Body of pancreas (tissue), 4 donors: ENCODE results near the gene GGA1. TPM values are rescaled to one million over a fixed set of nuclear protein-coding genes. Genes with fewer than 3 reads are reported as not detected.
"Not testable (repeated sequence)": the region's sequence is repeated elsewhere in the genome, so short reads cannot be mapped to it uniquely, and the experiment has no call there.

ENCODE experiments used
- ATAC-seq: fragments of 150-250 bp; one replicate; pipeline ENCODE4 v1.9.1; 2016
- DNase-seq, 4 donors: peaks; one replicate each; pipeline ENCODE4 v3.0.0-alpha.2; 2019
- H3K27ac ChIP-seq, 4 donors: fragments of 200-600 bp; sonication (generic); 1 replicate in 3 of 4; 2 replicates in 1 of 4; pipeline versions ENCODE4 v1.5.1 to v1.6.1; 2016 to 2019; ENCODE audit warnings: mild to moderate bottlenecking in 1 of 4, mixed read lengths in 1 of 4, moderate library complexity in 1 of 4
- H3K27me3 ChIP-seq, 2 donors: fragments of 200-600 bp; sonication (generic); one replicate each; pipeline ENCODE4 v1.6.0; 2016; ENCODE audit warnings: mild to moderate bottlenecking in 1 of 2
- H3K36me3 ChIP-seq, 2 donors: fragments of 200-600 bp; sonication (generic); replicated peaks in 1 of 2; 2 replicates each; pipeline ENCODE4 v1.5.1; 2016; ENCODE audit warnings: low read depth in 2 of 2; ENCODE audit not compliant: insufficient read depth in 1 of 2
- H3K4me1 ChIP-seq: fragments of 200-600 bp; sonication (generic); one replicate; pipeline ENCODE4 v1.6.0; 2016
- H3K4me3 ChIP-seq, 2 donors: fragments of 200-600 bp; sonication (generic); 1 replicate in 1 of 2; 2 replicates in 1 of 2; pipeline ENCODE4 v1.5.1; 2016 to 2019
- H3K9me3 ChIP-seq, 3 donors: fragments of 200-600 bp; sonication (generic); 1 replicate in 2 of 3; 2 replicates in 1 of 3; pipeline ENCODE4 v1.5.1; 2016
- POLR2A ChIP-seq, 3 donors: fragments of 450-650 bp; IDR thresholded peaks; one replicate each; pipeline ENCODE4 v1.6.1; 2016; ENCODE audit warnings: antibody characterized with exemption in 3 of 3, mild to moderate bottlenecking in 2 of 3
- WGBS, 2 donors: methylation state at CpG; one replicate each; pipeline ENCODE4 v1.1.5; 2017; 5-methylcytosine and 5-hydroxymethylcytosine counted together
- intact Hi-C: fragments of 100-400 bp; cut with DNase I; formaldehyde crosslinking; loops from one replicate; pipeline ENCODE4 v1.15.1; 2023
- total RNA-seq, 2 donors: library from RNA; depleted of rRNA; stranded (reverse); fragments of >200 nt; gene quantifications; one replicate each; pipeline ENCODE4 v1.1.0, GENCODE V29; 2016
- TF ChIP-seq, protein P1 (sequence below), 7 experiments: fragments of 450-650 bp in 4 of 7; fragments of 200-600 bp in 3 of 7; sonication (generic) in 3 of 7; IDR thresholded peaks; one replicate each; pipeline ENCODE4 v1.5.1; 2016 to 2019; ENCODE audit warnings: antibody characterized with exemption in 7 of 7

The GGA1 gene
- total RNA-seq, 2 donors from 2014 or later = 38.4 to 42.5 TPM

DNA sequence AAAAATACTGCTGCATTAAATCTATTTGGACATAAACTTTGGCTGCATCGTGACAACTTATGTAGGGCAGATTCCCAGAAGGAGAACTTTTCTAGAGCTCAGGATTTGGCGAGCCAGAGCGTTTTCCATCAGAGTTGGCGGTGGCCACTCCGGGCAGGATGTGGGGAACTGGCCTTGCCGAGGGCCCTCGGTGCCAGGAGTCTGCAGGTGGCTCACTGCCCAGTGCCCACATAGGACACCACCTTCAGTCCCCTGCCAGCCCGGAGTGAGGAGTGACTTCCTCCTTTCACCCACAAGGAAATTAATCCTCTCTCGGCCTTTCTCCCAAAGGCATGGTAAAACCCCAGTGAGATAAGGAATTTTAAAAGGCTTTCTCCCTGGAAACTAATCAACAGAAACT is 27.1 kb upstream of the GGA1 start:
- intact Hi-C loops = no loop called here
- DNase-seq (peak; percentile 88 to 95 (median 94)), ATAC-seq (peak; percentile 88)
- Histone ChIP-seq H3K4me3 (no peak overlapping the region), H3K27me3 (no peaks in the 10 kb centered on the region), H3K4me1 (peaks cover 63% of the 10 kb centered on the region), H3K9me3 (no peaks in the 10 kb centered on the region), H3K27ac (peak overlapping the region; percentile 47 to 100 (median 87)), H3K36me3 (no peaks in the 10 kb centered on the region)
- 1 to 2% methylated on average over 9 of the region's 9 CpGs for WGBS, 2 donors
- peak in 2 of 3 donors; percentile 24 to 35 for TF ChIP-seq POLR2A (IDR thresholded peaks at IDR 0.05)
- TF ChIP-seq, protein P1, sequence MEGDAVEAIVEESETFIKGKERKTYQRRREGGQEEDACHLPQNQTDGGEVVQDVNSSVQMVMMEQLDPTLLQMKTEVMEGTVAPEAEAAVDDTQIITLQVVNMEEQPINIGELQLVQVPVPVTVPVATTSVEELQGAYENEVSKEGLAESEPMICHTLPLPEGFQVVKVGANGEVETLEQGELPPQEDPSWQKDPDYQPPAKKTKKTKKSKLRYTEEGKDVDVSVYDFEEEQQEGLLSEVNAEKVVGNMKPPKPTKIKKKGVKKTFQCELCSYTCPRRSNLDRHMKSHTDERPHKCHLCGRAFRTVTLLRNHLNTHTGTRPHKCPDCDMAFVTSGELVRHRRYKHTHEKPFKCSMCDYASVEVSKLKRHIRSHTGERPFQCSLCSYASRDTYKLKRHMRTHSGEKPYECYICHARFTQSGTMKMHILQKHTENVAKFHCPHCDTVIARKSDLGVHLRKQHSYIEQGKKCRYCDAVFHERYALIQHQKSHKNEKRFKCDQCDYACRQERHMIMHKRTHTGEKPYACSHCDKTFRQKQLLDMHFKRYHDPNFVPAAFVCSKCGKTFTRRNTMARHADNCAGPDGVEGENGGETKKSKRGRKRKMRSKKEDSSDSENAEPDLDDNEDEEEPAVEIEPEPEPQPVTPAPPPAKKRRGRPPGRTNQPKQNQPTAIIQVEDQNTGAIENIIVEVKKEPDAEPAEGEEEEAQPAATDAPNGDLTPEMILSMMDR (IDR thresholded peaks at IDR 0.05) = peak in 2 of 7 experiments; percentile 8 to 12

DNA sequence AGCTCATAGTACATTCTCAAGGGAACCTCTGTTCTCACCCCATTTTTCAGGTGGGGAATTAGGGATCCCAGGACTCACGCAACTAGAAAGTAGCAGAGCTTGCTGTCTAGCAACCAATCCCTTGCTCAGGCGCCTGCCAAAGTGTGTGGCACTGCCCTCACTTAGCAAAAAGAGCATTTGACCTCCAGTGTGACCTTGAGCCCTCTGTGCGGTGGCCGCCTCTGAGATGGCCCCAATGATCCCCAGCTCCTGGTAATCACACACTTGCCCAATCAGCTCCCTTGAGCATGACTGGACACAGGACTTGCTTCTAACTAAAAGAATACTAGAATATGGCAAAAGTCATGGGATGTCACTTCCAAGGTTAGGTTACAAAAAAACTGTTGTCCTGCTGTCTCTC is 26.1 kb upstream of the GGA1 start:
- TF ChIP-seq, protein P1 (IDR thresholded peaks at IDR 0.05) = no peak
- no peak for TF ChIP-seq POLR2A (IDR thresholded peaks at IDR 0.05)
- intact Hi-C loops = no loop called here
- Histone ChIP-seq H3K27ac (peak overlapping the region; percentile 50 to 100 (median 87)), H3K36me3 (no peaks in the 10 kb centered on the region), H3K27me3 (no peaks in the 10 kb centered on the region), H3K4me3 (no peak overlapping the region), H3K4me1 (peaks cover 53% of the 10 kb centered on the region), H3K9me3 (no peaks in the 10 kb centered on the region)
- DNase-seq = no peak
- ATAC-seq = no peak
- 60 to 70% methylated on average over 3 to 4 of the region's 4 CpGs for WGBS, 2 donors

DNA sequence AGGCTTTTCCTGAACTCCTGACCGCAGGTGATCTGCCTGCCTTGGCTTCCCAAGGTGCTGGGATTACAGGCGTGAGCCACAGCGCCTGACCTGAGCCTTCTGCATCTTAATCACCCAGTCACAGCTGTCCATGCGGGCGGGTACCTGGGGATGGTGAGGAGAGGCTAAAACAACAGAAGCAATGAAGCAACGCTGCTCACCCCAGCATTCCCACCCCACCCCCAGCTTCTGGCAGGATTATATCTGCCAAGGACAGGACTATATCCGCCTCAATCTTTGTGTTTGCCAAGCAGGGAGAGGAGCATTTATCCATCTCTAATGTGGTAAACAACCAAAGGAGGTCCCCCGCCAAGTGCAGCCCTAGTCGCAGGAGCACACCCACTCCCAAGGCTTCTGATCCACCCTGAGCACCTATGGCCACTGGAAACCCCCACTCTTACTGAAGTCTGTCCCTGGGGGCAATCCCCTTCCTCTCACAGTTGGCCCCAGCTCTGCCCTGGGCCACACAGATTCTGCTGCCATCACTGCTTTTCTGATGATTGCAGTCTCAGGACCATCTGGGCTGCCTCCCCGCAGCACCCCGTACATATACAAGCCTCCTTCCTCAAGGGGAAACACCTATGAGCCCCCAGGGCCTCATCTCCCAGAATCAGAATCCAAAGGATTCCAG is 20.0 kb upstream of the GGA1 start:
- Histone ChIP-seq H3K9me3 (no peaks in the 10 kb centered on the region), H3K4me3 (no peak overlapping the region), H3K27me3 (no peaks in the 10 kb centered on the region), H3K36me3 (no peaks in the 10 kb centered on the region), H3K27ac (peak overlapping the region; percentile 45 to 85 (median 61)), H3K4me1 (peaks cover 41% of the 10 kb centered on the region)
- ATAC-seq (peak; percentile 21), DNase-seq (peak in 1 of 4 donors; percentile 53)
- intact Hi-C loops = loop anchor here (5.0 kb wide), 1 partner anchor 46 kb away; no protein-coding TSS in a partner anchor
- 34 to 58% methylated on average over 8 to 11 of the region's 11 CpGs for WGBS, 2 donors
- TF ChIP-seq POLR2A (IDR thresholded peaks at IDR 0.05) = no peak
- TF ChIP-seq, protein P1 (IDR thresholded peaks at IDR 0.05) = no peak

DNA sequence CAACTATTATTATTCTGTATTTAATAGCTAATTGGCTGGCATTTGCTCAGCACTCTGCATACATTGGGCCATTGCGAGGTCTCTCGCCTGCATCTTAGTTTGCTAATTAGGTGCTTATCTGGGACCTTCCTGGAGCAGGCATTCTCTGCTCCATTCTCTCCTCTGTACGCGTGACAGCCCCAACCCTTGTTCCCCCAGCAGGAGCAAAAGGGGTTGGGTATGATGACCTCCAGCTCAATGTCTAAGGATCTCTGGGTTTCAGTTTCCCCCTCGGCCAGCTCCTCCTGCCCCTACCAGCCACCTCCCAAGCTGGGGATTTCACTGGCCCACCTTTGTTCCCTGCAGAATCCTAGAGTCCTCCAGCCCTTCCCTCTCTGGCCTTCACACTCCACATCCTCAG is 19.0 kb upstream of the GGA1 start:
- peak overlapping the region in 3 of 4 donors; percentile 52 to 85 (median 70) for H3K27ac ChIP-seq
- ATAC-seq (no peak), DNase-seq (no peak)
- intact Hi-C loops = loop anchor here (5.0 kb wide), 1 partner anchor 47 kb away; no protein-coding TSS in a partner anchor
- WGBS, 2 donors = 73 to 84% methylated on average over 5 of the region's 5 CpGs
- no peaks in the 10 kb centered on the region for H3K9me3 ChIP-seq
- peaks cover 41% of the 10 kb centered on the region for H3K4me1 ChIP-seq
- no peak overlapping the region for H3K4me3 ChIP-seq
- H3K36me3 ChIP-seq = no peaks in the 10 kb centered on the region
- H3K27me3 ChIP-seq = no peaks in the 10 kb centered on the region
- TF ChIP-seq, protein P1 (IDR thresholded peaks at IDR 0.05) = no peak
- TF ChIP-seq POLR2A (IDR thresholded peaks at IDR 0.05) = no peak

DNA sequence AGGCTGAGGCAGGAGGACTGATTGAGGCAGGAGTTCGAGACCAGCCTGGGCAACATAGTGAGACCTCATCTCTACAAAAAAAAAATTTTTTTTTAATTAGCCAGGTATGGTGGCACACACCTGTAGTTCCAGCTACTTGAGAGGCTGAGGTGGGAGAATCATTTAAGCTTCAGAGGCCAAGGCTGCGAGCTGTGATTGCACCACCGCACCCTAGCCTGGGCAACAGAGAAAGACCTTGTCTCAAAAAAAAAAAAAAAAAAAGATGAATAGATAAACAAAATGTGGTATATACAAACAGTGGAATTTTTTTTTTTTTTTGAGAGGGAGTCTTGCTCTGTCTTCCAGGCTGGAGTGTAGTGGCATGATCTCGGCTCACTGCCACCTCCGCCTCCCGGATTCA is 17.6 kb upstream of the GGA1 start:
- 95 to 97% methylated on average over 6 of the region's 6 CpGs for WGBS, 2 donors
- Histone ChIP-seq H3K4me1 (peaks cover 41% of the 10 kb centered on the region), H3K27ac (peak overlapping the region in 3 of 4 donors; percentile 52 to 85 (median 70))
- H3K27me3 ChIP-seq, H3K36me3 ChIP-seq, DNase-seq, ATAC-seq, H3K4me3 ChIP-seq, H3K9me3 ChIP-seq, intact Hi-C loops: not testable (repeated sequence)
